Progenitor cell of endocrine pancreas (in vitro differentiated cells): ENCODE measurements around the gene NDP. TPM values are rescaled to one million over a fixed set of nuclear protein-coding genes. Genes with fewer than 3 reads are reported as not detected.

Experiments used
- DNase-seq: peaks from one replicate; pipeline ENCODE4 v3.0.0; 2021; ENCODE audit warnings: low spot score; ENCODE audit not compliant: unreplicated experiment
- H3K27ac Mint-ChIP-seq: 2 replicates; pipeline ENCODE4 v1.8.0; 2021; ENCODE audit warnings: mild to moderate bottlenecking, moderate library complexity, mixed read lengths
- H3K27me3 Mint-ChIP-seq: 2 replicates; pipeline ENCODE4 v1.8.0; 2021; ENCODE audit warnings: mixed read lengths
- H3K36me3 Mint-ChIP-seq: 2 replicates; pipeline ENCODE4 v1.8.0; 2022; ENCODE audit warnings: mixed read lengths; ENCODE audit not compliant: insufficient read depth
- H3K4me1 Mint-ChIP-seq: 2 replicates; pipeline ENCODE4 v1.8.0; 2021; ENCODE audit warnings: low read depth, mixed read lengths
- H3K4me3 Mint-ChIP-seq: 2 replicates; pipeline ENCODE4 v1.8.0; 2021; ENCODE audit warnings: low read depth, mild to moderate bottlenecking, moderate library complexity, mixed read lengths
- H3K9me3 Mint-ChIP-seq: 2 replicates; pipeline ENCODE4 v1.8.0; 2021; ENCODE audit warnings: low read depth, mixed read lengths
- total RNA-seq: library from RNA; stranded (reverse); gene quantifications from 2 replicates; pipeline ENCODE4 v1.2.1, GENCODE V29; 2021
- TF ChIP-seq, protein P1 (sequence below): fragments of 200-600 bp; sonication (generic); IDR thresholded peaks from one replicate; pipeline ENCODE4 v1.5.0; 2021; ENCODE audit warnings: antibody characterized with exemption, mild to moderate bottlenecking; ENCODE audit not compliant: unreplicated experiment

The NDP gene
- total RNA-seq, 1 donor from 2014 or later = not detected

DNA sequence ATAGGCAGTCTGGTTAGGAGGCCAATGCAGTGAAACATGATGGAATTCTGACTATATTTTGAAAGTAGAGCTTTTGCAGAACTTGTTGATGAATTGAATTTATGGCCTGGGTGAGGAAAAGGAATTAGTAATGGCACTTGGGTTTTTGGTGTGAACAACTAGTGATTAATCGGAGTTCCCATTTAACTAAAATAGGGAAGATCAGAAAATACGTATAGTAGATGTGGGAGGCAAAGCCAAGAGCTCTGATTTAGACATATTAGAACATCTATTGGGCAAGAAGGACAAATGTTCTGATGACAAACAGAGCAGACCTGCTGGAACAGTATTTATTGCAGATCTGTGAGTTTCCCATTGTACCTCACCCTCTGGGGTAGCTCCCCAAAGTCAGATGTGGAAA is 12.3 kb upstream of the NDP start:
- peaks cover 18% of the 10 kb centered on the region for H3K9me3 Mint-ChIP-seq
- TF ChIP-seq, protein P1, sequence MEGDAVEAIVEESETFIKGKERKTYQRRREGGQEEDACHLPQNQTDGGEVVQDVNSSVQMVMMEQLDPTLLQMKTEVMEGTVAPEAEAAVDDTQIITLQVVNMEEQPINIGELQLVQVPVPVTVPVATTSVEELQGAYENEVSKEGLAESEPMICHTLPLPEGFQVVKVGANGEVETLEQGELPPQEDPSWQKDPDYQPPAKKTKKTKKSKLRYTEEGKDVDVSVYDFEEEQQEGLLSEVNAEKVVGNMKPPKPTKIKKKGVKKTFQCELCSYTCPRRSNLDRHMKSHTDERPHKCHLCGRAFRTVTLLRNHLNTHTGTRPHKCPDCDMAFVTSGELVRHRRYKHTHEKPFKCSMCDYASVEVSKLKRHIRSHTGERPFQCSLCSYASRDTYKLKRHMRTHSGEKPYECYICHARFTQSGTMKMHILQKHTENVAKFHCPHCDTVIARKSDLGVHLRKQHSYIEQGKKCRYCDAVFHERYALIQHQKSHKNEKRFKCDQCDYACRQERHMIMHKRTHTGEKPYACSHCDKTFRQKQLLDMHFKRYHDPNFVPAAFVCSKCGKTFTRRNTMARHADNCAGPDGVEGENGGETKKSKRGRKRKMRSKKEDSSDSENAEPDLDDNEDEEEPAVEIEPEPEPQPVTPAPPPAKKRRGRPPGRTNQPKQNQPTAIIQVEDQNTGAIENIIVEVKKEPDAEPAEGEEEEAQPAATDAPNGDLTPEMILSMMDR = no peak
- no peak overlapping the region for H3K4me3 Mint-ChIP-seq
- H3K4me1 Mint-ChIP-seq = no peaks in the 10 kb centered on the region
- no peak for DNase-seq
- H3K36me3 Mint-ChIP-seq = no peaks in the 10 kb centered on the region
- no peaks in the 10 kb centered on the region for H3K27me3 Mint-ChIP-seq
- no peak overlapping the region for H3K27ac Mint-ChIP-seq

DNA sequence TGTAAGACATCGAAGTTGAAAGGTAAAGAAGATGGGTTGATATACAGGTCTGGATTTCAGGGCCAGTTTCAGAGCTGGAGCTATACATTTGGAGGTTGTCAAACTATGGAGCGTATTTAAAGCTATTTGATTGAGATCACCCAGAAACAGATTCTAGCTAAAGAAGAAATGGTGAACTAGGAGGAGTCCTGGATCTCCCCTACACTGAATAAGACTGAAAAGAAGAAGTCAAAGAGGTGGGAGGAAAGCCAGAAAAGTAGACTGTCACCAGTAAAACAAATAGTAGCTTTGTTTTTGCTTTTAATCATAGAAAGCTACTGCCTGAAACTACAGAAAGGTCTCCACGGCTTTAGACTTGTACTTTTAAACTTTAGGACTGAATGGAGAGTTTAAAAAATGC is 5.0 kb upstream of the NDP start:
- Mint-ChIP-seq H3K27me3 (peaks cover 22% of the 10 kb centered on the region), H3K4me3 (no peak overlapping the region), H3K36me3 (no peaks in the 10 kb centered on the region), H3K9me3 (peaks cover 21% of the 10 kb centered on the region), H3K4me1 (no peaks in the 10 kb centered on the region), H3K27ac (no peak overlapping the region)
- no peak for DNase-seq
- TF ChIP-seq, protein P1 = no peak

DNA sequence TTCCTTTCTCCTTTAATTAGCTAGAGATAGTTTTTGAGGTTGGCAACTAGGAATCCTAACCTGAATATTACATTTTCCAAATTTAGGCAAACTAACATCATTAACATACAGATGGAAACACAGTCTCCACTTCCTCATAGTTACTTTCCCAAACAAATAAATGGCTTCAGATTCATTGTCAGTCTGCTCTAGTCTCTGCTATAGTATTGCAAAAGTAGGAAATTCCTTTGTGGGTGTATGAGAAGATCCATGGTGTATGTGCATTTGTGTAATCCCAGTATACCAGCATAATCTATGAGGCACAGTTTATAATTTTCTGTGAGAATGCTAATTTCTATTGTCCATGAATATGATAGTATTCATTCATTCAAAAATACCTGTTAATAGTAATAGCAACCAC is 3.0 kb upstream of the NDP start:
- Mint-ChIP-seq H3K27ac (no peak overlapping the region), H3K9me3 (peaks cover 18% of the 10 kb centered on the region), H3K36me3 (no peaks in the 10 kb centered on the region), H3K4me3 (no peak overlapping the region), H3K4me1 (peaks cover 8% of the 10 kb centered on the region), H3K27me3 (peaks cover 33% of the 10 kb centered on the region)
- TF ChIP-seq, protein P1 = no peak
- DNase-seq = no peak

DNA sequence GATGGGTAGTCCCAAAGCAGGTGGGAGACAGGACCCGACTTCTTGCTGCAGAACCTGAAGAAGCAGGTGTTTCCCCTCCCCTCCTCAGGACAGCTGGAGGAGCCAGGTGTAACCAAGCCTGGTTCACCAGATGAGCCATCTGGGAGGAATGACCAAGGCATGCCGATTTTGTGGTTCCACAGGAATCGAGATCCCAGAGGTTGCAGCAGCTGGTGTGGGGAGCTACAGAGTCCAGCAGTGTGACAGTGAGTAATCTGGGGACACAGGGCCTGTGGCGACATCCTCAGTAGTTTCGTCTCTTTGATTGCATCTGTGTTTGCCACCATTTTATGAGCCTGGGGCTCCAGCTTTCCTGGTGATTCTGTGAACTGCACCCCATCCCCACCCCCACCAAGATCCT is 2.6 kb upstream of the NDP start:
- H3K4me3 Mint-ChIP-seq = no peak overlapping the region
- TF ChIP-seq, protein P1 = no peak
- no peak for DNase-seq
- no peak overlapping the region for H3K27ac Mint-ChIP-seq
- peaks cover 33% of the 10 kb centered on the region for H3K27me3 Mint-ChIP-seq
- H3K9me3 Mint-ChIP-seq = peaks cover 15% of the 10 kb centered on the region
- H3K36me3 Mint-ChIP-seq = no peaks in the 10 kb centered on the region
- H3K4me1 Mint-ChIP-seq = peaks cover 8% of the 10 kb centered on the region

DNA sequence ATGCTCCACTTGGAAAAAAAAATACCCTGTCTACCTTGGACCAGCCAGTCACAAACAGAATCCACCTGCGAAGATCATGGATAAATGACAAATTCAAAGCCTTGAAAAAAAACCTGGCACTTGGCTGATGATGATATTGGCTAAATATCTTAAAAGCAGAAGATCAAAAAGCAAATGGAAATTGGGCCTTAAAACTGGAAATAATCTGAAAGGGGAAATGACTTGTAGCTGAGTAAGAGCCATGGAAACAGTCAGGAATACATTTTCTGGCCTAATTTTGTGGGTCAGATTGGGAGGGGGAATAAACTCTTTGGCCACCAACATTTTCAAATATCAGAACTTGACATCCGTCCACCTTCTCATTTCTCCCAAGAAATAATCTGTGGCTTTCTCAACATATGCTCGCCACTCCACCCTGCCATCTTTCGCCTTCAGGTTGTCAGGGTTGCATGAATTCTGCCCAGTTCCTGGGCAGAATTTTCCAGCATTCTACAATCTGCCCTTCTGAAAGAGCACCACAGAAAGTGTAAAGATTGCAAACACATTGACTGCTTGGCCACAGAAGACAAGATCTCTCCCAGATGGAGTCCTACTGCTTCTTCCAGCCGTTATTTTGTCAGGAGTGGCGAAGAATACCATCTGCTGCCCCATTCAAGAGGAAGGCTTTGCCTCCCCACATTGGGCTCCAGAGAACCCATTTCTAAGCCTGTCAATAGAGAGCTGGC is 1.7 kb upstream of the NDP start:
- Mint-ChIP-seq H3K4me3 (no peak overlapping the region), H3K4me1 (peaks cover 8% of the 10 kb centered on the region)

More for the DNA sequence above, 1.7 kb upstream of the NDP start:
- Mint-ChIP-seq H3K27ac (no peak overlapping the region), H3K9me3 (peaks cover 15% of the 10 kb centered on the region), H3K27me3 (peaks cover 33% of the 10 kb centered on the region), H3K36me3 (no peaks in the 10 kb centered on the region)
- TF ChIP-seq, protein P1 = no peak
- DNase-seq = no peak
